ENCODE measurements around the gene CAPN11.

Gene CAPN11

DNA sequence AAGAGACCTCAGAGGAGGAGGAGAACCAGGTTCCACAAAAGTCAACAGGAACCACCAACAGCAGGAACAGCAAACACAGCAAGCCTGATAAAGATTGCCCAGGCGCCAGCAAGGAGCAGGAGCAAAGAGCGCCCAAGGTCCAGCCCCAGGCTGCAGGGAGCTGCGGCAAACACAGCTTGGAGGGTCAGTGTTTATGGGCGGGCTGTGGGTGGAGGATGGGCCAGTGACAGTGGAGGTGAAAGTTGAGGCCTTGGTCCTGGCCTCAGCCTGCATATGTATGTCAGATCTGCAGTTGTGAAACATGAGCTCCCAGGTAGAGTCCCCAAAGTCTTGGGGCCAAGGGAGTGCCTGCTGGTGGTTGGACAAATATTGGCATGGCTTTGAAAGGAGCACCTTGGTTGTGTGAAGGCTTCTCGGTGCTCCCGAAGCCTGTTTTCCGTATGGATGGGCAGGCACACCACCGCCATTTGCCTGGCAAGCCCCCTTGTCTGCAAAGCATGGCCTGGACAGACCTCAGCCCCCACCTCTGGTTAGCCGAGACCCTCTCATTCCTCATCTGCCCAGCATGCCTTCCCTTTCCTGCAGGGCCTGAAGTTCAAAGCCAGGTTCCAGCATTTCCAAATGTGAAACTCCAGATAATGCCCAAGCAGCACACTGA, 2.0 kb upstream of the CAPN11 start:
- no peak for DNase-seq (ENCODE audit: low read depth)

DNA sequence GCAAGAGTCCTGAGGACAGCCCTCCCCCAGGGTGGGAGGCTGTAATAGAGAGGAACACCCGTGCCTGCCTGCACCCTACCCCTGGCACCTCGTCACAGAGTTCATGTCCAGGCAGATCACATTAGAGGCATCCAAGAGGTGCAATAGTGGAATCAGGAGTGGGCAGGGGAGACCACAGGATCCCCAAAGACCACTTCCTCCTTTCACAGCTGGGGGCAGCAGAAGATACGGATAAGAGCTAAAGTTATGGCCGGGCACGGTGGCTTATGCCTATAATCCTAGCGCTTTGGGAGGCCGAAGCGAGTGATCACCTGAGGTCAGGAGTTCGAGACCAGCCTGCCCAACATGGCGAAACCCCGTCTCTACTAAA, 1.5 kb upstream of the CAPN11 start:
- DNase-seq (ENCODE audit: low read depth): no peak

- DNase-seq (ENCODE audit: low read depth): peak; percentile 83
These were observed 3.3 kb downstream of the CAPN11 start for GRCh38 chr6:44161997-44162338.

GRCh38 chr6:44162876-44163625, 4.4 kb downstream of the CAPN11 start:
- DNase-seq (ENCODE audit: low read depth): no peak

- no peak for DNase-seq (ENCODE audit: low read depth)
These were observed 7.5 kb downstream of the CAPN11 start for GRCh38 chr6:44166116-44166515.

DNA sequence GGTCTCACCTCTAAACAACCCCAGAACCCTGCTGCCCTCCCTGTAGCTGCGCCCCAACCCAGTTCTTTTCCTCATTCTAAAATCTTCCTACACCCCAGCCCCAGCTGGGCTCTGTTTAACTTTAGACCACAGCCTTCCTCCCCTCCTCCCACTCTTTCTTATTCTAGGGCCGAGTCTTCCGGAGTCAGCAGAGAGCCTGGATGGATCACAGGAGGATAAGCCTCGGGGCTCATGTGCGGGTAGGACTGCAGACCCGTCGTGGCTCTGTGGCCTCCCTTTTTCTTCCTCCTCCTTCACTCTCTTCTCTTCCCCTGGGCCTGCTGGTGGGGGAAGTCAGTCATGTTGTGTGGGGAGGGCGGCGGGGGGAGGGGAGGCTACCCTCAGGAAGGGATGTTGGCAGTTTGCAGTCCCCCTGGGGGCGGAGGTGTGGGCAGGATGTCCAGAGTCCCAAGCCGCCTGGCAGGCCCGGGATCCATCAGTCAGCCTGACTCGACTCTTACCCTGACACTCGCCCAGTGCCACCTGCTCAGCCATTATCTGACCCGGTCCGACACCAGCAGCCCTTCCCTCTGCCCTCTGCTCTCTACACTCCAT, 8.1 kb downstream of the CAPN11 start:
- peak; percentile 28 for DNase-seq (ENCODE audit: low read depth)

DNA sequence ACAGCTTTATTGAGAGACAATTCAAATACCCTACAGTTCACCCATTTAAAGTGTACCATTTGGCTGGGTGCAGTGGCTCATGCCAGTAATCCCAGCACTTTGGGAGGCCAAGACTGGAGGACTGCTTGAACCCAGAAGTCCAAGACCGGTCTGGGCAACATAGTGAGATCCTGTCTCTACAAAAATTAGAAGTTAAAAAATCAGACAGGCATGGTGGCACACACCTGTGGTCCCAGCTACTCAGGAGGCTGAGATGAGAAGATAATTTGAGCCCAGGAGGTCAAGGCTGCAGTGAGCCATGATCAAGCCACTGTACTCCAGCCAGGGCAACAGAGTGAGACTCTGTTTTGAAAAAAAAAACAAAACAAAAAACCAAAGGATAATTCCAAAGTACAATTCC, 8.9 kb downstream of the CAPN11 start:
- DNase-seq (ENCODE audit: low read depth): no peak

DNA sequence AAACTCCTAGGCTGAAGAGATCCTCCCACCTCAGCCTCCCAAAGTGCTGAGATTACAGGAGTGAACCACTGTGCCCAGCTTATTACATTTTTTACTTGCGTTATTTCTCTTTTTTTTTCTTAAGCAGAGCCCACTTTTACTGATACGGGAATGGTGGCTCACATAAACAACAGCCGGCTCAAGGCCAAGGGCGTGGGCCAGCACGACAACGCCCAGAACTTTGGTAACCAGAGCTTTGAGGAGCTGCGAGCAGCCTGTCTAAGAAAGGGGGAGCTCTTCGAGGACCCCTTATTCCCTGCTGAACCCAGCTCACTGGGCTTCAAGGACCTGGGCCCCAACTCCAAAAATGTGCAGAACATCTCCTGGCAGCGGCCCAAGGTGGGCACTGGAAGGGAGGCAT, 10.5 kb downstream of the CAPN11 start:
- no peak for DNase-seq (ENCODE audit: low read depth)

GRCh38 chr6:44169886-44170570, 11.4 kb downstream of the CAPN11 start:
- no peak for DNase-seq (ENCODE audit: low read depth)

GRCh38 chr6:44171899-44172546, 13.4 kb downstream of the CAPN11 start:
- DNase-seq (ENCODE audit: low read depth): no peak

- DNase-seq (ENCODE audit: low read depth): peak; percentile 84
These were observed 14.3 kb downstream of the CAPN11 start for GRCh38 chr6:44172731-44173500.

DNA sequence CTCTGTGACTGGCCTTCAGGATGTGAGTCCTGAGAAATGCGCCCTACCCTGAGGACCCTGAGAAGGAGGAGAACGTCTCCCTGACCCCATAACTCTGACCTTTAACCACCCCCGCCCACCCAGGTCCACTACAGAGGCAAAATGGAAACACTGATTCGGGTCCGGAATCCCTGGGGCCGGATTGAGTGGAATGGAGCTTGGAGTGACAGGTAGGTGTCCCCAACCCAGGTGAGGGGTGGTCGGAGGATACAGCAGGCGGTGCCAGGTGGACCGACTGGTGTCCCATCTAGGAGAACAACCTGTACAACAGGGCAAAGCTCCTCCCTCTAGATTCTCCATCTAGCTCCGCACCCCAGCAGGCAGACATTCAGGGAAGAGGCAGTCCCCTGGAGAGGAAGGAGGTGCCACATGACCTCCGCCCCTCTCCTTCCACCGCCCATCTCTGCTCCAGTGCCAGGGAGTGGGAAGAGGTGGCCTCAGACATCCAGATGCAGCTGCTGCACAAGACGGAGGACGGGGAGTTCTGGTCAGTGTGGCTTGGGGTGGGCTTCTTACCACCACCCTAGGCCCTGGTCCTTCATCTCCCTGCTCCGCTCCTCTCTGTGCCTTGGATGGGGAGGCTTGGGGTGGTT, 17.6 kb downstream of the CAPN11 start:
- no peak for DNase-seq (ENCODE audit: low read depth)

DNA sequence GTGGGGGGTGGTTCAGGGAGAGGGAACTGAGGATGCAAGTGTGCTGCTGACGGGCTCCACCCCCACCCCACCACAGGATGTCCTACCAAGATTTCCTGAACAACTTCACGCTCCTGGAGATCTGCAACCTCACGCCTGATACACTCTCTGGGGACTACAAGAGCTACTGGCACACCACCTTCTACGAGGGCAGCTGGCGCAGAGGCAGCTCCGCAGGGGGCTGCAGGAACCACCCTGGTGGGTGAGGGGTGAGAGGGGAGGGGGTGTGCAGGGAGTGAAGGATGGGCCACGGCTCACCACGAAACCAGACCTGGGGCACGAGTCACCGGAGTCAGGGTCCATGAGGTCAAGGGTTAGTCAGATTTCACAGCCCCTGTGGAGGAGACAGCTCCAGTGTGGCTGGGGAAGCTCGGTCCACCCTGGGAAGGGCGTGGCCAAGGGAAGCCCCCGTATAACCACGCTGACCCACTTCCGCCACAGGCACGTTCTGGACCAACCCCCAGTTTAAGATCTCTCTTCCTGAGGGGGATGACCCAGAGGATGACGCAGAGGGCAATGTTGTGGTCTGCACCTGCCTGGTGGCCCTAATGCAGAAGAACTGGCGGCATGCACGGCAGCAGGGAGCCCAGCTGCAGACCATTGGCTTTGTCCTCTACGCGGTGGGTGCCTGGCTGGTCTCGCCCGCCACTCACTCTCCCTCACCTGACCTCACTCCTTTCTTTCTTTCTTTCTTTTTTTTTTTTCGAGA, 18.3 kb downstream of the CAPN11 start:
- DNase-seq (ENCODE audit: low read depth): peak; percentile 29

DNA sequence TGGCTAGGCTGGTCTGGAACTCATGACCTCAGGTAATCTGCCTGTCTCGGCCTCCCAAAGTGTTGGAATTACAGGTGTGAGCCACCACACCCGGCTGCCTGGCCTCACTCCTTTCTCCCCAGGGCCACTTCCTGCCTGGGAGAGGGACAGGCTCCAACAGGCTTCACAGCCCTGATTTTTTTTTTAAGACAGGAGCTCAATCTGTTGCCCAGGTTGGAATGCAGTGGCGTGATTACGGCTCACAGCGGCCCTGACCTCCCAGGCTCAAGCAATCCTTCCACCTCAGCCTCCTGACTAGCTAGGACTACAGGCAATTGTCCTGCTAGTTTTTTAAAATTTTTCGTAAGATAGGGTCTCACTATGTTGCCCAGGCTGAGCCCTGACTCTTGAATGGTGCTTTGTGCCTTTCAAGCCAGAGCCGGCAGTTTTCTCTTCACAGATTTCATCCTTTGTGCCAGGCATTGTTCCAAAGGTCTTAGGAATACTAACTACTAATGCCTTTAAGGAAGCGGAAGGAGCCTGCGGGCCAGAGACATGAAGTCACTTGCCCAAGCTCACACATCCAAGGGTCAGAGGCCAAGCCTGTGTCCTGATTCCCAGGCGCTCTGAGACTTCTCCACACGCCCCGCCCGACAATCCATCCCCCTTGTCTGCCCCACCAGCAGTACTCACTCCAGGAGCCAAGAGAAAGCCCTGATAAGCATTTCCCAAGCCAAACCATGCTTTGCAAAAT, 19.2 kb downstream of the CAPN11 start:
- DNase-seq (ENCODE audit: low read depth): peak; percentile 90

GRCh38 chr6:44178424-44179071, 19.9 kb downstream of the CAPN11 start:
- no peak for DNase-seq (ENCODE audit: low read depth)

DNA sequence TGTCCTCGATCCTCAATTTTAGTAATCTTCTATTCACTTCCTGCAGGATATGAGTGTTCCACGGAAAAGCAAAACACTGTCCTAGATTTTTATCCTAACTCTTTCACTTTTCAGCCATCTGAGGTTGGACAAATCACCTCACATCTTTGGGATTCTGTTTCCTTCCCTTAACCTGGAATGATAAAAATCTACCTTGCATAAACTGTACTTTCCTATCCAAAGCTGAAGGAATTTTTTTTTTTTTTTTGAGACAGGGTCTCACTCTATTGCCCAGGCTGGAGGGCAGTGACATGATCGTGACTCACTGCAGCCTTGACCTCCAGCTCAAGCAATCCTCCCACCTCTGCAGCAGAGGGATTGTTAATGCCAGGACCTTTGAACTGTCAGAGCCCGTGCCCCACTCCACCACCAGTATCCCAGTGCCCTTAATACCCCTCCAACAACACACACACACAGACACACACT, 20.5 kb downstream of the CAPN11 start:
- peak; percentile 67 for DNase-seq (ENCODE audit: low read depth)

- no peak for DNase-seq (ENCODE audit: low read depth)
These were observed 21.0 kb downstream of the CAPN11 start for GRCh38 chr6:44179648-44180047.

DNA sequence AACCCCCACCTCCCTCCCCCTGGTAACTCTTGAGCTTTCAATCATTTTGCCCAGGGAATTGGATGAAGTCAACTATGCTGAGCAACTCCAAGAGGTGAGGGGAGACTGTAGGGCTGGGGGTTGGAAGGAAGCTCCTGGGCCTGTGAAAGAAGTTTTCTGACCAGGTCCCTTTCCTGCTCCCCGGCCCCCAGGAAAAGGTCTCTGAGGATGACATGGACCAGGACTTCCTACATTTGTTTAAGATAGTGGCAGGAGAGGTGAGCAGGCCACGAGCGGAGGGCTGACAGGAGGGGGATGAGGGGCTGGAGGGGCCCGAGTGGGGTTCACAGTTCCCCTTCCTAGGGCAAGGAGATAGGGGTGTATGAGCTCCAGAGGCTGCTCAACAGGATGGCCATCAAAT, 21.8 kb downstream of the CAPN11 start:
- no peak for DNase-seq (ENCODE audit: low read depth)

- DNase-seq (ENCODE audit: low read depth): no peak
These were observed 22.3 kb downstream of the CAPN11 start for GRCh38 chr6:44180886-44181285.
